Dermis blood vessel endothelial cell (primary cell): ENCODE data around the gene C19orf73. TPM values are rescaled to one million over a fixed set of nuclear protein-coding genes. Genes with fewer than 3 reads are reported as not detected.

Experiments used
- DNase-seq: peaks from one replicate; pipeline ENCODE4 v3.0.0; 2010
- total RNA-seq: library from RNA; depleted of rRNA; stranded (reverse); fragments of >200 nt; gene quantifications from 2 replicates; pipeline ENCODE4 v1.2.3, GENCODE V29; 2014

C19orf73 gene, protein sequence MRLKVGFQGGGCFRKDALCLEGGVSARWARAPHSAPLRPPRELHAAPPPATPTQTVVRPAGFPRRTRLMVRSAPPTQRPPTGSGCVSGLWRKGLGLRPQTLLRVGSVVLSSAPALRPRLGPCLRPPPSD
- total RNA-seq: 0.65 and 1.4 TPM in 2 replicates

DNA sequence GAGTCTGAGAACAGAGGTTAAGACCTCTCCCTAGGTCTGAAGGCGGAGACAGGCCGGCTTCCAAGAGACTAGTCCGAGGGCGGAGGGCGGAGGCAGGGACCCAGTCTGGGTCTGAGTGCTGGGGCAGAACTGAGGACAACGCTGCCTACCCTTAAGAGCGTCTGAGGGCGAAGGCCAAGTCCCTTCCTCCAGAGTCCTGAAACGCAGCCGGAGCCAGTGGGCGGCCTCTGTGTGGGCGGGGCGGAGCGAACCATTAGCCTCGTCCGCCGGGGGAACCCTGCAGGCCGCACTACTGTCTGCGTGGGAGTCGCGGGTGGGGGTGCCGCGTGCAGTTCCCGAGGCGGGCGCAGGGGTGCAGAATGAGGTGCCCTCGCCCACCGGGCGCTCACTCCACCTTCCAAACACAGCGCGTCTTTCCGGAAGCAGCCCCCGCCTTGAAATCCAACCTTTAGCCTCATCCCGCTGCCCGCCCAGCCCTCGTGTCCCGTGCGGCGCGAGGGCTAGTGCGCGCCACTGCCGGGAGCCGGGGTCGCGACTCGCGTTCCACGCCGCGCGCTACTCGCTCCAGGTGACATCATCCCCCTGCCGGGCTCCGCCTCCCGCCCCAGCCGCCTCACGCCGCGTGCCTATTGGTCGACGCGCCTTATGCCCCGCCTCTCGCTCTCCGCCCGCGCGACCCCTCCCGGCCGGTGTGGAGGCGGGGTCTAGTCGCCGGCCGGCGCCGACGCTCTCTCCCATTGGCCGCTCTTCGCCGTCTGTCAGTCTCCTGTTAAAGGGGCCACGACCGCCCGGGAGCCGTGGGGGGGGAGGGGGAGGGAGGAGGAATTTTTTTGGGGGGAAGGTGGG is at the start of gene C19orf73:
C19orf73 (minus strand) TSS at position 579 of the 846 bp plus-strand sequence; CDS start at position 458, 121 bp downstream.
- peak; percentile 97 for DNase-seq

DNA sequence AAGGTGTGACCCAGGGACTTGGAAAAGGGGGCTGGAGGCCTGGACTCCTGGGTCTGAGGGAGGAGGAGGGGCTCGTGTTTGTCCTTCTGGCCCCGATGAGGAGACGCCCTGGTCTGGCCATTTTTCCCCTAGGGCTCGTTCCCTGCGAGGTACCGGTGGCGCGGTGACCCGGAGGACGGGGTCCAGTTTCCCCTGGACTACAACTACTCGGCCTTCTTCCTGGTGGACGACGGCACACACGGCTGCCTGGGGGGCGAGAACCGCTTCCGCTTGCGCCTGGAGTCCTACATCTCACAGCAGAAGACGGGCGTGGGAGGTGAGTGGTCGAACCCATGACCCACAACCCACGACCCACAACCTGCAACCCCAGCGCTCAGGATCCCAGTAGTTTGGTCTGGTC is 49.5 kb upstream of the C19orf73 start:
- no peak for DNase-seq

DNA sequence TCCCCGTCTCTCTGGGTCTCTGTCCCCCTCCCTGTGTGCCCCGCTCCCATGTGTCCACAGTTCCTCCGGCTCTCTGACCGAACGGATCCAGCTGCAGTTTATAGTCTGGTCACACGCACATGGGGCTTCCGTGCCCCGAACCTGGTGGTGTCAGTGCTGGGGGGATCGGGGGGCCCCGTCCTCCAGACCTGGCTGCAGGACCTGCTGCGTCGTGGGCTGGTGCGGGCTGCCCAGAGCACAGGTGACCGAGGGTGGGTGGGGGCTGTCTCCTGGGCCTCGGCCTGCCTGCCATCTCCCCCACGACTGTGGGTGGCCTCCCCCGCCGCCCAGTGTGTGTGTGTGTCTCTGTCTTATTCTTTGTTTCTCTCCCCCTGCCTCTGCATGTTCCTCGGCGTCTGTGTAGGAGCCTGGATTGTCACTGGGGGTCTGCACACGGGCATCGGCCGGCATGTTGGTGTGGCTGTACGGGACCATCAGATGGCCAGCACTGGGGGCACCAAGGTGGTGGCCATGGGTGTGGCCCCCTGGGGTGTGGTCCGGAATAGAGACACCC is 49.0 kb upstream of the C19orf73 start:
- no peak for DNase-seq

DNA sequence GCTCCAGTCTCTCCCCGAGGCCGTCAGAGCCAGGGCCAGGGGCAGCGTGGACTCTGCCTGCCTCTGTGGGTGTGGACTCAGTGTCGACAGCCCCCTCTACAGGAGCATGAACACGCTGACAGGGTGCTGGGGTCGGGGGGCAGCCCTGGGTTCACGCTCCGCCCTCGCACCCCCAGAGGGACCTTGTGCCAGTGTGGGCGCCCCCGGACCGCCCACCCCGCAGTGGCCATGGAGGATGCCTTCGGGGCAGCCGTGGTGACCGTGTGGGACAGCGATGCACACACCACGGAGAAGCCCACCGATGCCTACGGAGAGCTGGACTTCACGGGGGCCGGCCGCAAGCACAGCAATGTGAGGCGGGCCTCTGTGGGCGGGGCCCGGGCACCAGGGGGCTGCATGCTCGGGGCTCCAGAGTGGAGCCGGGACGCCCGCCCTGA is 46.9 kb upstream of the C19orf73 start:
- peak; percentile 25 for DNase-seq

DNA sequence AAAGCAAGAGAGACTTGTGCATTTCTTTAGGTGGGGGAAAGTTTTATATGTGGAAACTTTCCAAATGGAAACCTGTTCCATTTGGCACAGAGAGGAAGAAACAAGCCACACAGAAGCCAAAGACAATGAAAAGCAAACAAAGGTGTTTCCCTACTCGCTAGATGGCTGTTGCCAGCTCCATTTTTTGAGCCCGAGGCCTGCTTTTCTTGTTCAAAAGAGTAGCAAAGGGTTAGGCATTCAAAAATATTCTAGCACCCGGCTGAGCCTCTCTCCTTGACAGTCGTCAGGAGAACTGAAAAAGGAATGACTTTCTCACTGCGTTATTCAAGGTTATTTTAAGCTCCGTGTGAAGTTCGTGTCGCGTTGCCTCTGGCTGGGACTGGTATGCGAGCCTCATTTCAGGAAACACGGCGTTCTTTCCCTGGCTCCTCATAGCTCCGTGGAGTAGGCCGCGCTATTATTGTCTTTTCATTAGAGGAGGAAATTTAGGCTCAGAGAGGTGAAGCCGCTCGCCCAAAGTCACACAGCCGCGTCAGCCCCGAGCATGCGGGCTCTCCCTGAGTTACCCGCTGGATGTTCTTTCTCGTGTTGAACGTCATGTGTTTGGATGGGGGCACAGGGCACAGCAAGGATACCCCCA is 46.3 kb upstream of the C19orf73 start:
- DNase-seq: peak; percentile 74

DNA sequence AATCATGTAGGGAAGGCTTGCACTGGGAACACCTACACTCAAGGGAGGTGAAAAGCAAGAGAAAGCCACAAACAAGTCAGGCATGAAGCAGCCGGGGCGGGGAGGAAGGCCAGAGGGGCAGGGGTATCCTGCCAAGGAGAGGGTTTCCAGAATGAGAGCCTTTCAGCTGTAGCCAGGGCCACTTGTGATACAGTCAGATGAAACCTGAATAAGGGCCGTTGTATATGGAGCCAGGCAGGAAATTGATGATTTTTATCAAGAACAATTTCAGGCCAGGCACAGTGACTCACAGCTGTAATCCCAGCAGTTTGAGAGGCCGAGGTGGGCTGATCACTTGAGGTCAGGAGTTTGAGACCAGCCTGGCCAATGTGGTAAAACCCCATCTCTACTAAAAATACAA is 43.0 kb upstream of the C19orf73 start:
- DNase-seq: peak; percentile 77

DNA sequence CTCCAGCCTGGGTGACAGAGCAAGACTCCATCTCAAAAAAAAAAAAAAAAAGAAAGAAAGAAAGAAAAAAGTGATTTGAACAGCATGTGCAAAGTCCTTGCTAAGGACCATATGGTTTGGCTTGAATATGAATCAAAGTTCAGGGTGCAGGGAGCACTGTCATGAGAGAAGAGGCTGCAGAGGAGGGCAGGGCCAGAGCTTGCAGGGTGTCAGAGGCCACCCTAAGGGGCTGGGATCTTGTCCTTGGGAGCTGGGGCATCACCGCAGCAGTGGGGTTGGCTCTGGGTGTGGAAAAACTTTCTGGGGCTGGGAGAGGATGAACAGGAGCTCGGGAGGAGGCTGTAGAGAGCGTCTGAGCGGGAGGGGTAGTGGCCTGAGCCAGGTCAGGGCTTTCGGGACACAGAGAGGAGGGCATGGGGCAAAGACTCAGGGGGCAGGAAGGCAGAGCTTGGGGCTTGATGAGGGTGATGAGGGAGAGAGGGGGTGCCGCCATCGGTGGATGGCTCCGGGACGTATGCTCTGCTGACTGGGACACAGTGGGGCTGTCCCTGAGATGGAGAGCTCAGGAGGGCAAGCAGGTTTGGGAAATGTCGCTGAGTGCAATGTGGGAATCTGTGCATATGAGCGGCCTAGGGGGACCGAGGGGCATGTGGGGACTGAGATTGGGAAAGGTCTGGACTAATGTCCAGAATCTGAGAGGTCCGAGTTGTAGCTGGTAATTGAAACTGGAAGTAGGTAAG is 41.7 kb upstream of the C19orf73 start:
- no peak for DNase-seq

DNA sequence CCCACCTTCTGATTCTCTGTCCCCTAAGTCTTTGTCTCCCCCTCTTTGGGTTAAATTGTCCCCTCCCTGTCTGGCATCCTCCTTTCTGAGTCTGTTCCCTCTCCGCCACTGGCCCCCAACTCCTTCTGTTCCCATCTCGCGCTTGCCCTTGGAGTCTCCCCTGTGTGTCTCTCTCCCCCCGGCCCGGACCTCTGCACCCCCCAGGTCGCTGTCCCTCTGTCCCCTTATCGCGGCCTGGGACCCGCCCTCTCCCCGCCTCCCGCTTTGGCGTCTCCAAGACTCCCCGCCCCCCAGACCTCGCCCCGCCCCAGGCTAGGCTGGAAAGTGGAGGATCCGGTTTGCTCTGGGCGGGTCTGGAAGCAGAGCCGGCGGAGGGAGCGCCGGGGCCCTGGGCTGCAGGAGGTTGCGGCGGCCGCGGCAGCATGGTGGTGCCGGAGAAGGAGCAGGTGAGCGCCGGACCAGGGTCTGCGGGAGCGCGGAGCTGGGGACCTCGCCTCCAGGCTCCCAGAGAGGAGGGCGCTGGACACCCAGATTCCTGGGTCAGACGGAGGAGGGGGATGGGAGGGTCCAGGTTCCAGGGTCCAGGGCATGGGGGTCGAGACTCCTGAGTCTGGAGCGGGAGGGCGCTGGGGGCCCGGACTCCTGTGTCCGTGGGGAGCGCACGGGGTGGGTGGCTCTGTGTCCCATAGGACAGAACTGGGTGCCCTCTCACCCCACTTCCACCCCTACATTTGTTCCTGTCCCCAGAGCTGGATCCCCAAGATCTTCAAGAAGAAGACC is 38.7 kb upstream of the C19orf73 start, which contains the start of gene TRPM4:
TRPM4 (plus strand) TSS at position 348 of the 780 bp plus-strand sequence; CDS start at position 423, 75 bp downstream.
- peak; percentile 84 for DNase-seq

DNA sequence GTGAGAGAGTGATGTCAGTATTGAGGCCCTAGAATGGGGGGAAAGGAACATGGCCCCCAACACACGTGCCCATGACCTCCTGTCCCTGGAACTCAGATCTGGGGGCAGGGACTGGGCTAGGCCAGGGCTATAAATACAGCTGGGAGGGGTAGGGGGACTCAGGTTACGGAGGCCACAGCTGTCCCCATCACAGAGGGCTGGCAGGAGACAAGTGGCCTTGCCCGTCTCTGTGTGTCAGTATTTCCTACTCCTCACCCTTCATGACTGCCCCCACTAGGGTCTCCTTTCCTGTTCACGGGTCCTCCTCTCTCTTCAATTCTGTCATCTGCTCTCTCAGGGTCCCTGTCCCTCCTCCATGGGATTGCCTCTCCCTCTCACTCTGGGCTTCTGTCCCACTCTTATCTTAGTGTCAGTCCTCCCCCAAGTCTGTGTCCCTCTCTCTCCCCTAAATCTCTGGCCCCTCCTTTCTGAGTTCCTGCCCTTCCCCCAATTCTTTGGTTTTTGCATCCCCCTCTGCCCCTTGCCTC is 36.9 kb upstream of the C19orf73 start:
- DNase-seq: no peak

DNA sequence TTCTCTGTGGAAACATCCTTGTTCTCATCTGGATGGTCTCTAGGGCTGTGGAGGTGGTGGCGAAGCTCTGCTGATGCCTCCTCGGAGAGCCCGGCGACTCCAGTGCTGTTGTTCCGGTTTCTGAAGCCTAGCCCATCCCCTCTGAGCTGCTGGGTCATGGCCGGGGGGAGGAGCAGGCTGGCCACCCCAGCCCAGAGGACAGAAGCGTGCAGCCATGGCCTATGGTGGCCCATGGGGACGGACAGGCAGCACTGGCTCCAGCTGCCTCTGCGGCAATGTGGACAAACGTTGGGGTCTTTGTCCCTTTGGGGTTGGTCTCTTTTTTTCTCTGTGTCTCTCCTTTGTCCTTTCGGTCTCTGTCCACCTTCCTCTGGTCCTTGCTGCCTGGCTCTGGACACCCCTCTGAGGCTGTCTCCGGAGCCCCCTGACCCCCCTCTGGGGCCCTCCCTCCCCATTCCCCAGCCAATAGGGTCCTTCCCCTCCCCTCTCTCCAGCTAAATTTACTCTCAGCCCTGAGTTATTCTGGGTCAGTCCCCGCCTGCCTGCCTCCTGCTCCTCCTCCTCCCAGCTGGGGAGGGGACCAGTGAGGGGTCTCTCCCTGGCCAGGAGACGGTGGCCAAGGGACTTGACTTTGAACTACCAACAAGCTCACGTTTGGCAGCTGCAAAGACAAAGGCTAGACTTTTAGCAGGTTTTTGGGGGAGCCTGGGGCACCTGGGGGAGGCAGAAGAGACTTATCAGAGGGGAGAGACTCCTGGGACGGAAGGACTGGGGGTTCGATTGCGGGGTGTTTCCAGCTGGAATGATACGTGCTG is 36.3 kb upstream of the C19orf73 start, which contains the start of gene HRC:
HRC (minus strand) TSS at position 392 of the 815 bp plus-strand sequence; CDS start at position 233, 159 bp downstream.
- no peak for DNase-seq

DNA sequence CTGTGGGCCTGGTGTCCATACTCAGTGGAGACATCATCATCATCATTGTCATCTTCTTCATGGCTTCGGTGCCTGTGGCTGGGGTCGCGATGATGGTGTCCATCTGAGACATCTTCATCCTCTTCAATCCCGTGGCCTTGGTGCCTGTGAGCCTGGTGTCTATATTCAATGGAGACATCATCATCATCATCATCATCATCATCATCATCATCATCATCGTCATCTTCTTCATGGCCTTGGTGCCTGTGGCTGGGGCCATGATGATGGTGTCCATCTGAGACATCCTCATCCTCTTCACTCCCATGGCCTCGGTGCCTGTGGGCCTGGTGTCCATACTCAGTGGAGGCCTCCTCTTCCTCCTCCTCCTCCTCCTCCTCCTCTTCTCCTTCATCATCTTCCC is 35.3 kb upstream of the C19orf73 start:
- DNase-seq: no peak

DNA sequence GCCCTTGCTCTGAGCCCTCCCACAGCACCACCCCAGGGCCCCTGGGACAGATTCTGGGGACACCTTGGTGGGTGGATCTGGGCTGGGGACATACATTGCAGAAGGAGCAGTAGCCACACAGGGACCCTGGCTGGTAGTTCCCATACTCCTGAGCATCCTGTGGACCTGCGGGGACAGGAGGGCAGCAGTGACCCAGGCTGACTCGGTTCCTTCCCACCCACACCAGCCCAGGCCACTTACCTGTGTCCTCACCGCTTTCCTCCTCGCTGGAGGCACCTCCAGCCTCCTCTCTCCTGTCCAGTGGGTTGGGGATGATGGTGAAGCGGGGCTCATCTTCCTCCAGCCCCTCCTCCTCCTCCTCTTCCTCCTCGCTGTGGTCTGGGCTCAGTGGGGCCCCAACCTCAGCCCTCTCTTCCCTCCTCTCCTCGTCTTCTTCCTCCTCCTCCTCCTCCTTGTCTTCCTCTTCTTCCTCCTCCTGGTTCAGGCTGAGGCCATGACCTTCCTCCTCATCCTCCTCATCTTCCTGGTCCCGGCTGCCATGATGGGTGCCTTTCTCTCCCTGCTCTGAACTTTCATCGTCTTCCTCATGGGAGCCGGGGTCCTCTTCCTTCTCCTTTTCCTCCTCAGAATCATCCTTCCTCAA is 34.3 kb upstream of the C19orf73 start:
- no peak for DNase-seq

DNA sequence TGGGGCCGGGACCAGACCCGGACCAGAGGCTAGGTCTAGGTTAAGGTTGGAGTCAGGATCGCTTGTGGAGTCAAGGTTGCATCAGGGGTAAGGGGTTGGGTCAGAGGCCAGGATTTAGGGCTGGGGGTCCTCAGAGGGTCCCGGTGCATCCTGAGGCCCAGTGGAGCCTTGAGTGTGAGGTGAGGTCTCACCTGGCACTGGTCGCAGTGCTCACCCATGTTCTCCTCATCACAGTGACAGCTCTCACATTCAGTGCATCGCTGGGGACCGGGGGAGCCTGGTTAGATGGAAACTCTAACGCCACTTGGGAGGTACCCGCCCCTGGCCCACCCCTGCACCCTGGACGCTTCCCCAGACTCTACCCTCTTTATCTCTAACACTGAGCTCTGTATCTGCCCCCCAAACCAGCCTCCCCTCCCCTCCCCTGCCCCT is 33.2 kb upstream of the C19orf73 start:
- no peak for DNase-seq

DNA sequence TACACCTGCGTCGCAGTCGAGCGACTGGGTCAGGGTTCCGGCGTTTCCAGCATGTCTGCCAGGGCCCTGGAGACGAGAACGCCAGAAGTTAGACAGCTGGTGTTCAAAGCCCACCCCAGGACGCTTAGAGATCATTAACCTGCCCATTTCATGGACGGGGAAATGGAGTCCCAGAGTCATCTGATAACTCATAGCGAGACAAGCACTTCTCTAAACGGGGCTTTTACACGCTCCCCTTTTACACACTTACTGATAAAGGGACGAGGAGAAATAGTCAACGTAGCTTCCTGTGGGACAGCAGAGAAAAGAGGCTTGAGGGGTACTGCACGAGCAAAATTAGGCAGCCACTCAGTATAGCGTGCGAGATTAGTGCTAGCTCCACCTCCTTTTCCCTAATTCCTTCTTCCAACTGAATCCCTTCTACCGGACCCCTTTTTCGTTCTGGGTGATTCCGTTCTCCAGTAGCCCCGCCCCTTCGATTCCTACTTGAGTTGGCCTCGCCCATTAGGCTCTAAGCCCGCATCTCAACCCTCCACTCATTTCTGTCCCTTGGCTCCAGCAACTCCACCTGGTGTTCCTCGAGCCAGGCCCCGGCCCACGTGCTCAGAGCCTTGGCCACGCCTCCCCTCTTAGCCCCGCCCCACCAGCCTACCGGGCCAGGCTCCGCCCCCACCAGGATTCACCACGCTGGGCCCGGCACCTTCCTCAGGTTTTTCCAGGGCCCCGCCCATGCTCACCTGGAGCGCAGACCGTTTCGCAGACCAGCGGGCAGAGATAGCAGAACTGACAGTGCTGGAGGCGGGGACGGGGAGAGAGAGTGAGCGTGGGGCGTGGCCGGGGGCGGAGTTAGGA is 32.5 kb upstream of the C19orf73 start:
- DNase-seq: peak; percentile 51

DNA sequence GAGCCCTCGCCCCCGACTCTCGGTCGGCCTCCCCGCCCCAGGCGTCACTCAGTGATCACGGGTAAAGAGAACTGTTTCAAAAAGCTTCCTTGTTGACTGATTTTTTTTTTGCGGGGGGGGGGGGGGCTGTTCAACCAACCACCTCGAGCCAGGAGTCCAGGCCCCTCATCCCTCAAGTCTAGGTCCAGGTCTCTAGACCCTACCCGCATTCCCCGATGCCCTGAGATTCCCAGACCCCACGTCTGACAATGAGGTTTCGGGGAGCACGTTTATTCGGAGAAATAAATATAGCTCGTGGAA is 32.0 kb upstream of the C19orf73 start:
- no peak for DNase-seq

DNA sequence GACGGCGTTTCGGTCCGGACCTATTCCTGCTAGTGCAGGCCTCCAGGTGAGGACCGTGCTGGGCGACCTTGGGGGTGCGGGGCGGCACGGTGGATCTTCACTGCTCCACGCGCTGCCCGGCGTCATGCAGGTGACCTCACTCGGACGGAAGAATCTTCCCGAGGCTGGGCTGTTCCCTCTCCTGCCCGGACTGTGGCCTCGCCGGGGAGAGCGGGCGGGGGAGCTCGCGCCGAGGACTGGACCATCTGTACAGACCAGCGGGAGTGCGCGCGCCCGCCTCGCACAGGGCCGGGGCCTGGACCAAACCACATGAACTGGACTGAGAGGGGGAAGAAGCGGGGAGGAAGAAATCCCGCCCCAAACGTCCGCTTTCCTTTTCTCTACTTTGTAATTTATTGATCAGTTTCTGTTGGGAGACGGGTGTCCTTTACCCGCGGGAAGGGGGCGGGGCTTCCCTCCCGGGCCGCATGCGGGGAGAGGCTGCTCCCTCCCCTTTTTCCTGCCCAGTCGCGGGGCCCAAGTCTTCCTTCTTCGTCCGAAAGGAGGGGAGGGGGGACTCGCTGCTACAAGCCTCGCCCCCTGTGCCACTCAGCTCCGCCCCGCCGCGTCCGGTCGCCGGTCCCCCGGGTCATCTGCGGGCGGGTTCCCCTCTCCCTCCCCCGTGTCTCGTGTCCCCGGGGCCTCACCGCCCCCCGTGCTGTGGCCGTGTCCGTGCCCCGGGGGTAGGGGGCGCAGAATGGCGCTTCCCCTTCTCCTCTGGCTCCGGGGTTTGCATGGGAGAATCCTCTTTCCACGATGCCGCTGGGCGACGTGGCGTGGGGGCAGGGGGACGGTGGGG is 31.4 kb upstream of the C19orf73 start:
- DNase-seq: peak; percentile 83

DNA sequence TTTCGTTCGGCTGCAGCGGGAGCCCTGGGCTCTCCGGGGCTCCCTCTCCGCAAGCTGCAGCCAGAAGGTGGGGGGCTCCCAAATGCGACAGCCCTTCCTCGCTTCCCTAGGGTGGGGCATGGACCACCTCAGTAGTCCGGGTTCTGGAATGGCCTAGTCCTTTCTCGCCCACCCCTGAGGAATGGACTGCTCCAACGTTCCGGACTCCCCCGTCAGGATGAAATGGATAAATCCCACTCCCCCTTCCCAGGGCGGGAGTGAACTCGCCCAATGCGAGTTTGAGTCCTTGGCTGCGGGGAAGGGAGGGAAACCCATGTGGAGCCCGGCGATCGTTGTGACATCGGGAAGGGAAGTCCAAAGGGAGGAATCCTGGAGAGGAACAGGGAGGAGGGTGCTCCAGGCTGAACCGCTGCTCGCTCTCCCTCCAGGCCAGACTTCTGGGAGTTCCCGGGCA is 30.7 kb upstream of the C19orf73 start:
- DNase-seq: peak; percentile 88
